Measurements from ENCODE around the gene C5orf34. TPM values are rescaled to one million over a fixed set of nuclear protein-coding genes. Genes with fewer than 3 reads are reported as not detected.

The C5orf34 gene
- total and polyA plus RNA-seq, 9 of the 15 experiments (the other 6 are each of a cell fraction or from before 2014, with no cell fraction given) = 13.2 to 32.6 (median 20.7) TPM

DNA sequence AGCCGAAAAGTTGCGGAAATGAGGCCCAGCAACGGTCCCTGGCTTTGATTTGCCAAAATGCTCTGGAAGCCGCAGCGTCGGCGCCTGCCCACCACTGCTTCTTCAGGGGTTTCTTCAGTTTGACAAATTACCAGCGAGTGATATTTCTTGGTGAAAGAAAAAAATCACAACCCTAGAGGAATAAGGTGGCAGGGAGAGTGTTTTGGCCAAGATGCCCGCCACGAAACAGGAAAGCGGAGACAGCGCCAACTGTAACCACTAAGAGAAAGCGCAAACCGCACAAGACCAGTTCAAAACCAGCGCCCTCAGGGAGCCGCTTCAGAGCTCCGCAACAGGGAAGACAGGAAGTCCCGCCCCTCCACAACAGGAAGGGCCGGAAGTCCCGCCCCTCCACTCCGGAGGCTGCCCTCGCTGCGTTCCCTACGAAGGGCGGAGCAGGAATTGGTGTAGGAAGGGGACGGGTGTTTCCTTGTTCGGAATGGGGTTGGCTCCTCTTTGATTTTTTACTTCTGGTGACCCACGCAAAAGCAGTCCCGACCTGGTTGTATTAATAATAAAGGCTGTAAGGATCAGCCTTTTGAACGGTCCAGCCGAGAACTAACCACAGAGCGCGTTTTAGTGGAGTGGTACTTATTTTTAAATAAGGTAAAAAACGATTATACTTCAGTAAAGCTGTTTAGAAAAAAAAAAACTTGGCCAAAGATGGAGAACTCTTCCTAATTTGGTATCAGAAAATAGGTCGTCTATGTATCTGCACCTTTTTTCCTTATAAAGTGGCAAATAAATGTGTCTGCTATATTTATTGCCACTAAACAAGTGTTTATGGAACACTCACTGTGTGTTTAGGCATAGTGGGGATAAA lies at the start of gene C5orf34 (continued):
- TF ChIP-seq, protein P1, sequence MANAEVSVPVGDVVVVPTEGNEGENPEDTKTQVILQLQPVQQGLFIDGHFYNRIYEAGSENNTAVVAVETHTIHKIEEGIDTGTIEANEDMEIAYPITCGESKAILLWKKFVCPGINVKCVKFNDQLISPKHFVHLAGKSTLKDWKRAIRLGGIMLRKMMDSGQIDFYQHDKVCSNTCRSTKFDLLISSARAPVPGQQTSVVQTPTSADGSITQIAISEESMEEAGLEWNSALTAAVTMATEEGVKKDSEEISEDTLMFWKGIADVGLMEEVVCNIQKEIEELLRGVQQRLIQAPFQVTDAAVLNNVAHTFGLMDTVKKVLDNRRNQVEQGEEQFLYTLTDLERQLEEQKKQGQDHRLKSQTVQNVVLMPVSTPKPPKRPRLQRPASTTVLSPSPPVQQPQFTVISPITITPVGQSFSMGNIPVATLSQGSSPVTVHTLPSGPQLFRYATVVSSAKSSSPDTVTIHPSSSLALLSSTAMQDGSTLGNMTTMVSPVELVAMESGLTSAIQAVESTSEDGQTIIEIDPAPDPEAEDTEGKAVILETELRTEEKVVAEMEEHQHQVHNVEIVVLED (CRISPR knock-in tag; IDR thresholded peaks at IDR 0.05) = no peak
- peak; percentile 24 for TF ChIP-seq ZFP36 (IDR thresholded peaks at IDR 0.05; ENCODE audit: low read depth, low read length, partially characterized antibody)
- TF ChIP-seq, protein P2, sequence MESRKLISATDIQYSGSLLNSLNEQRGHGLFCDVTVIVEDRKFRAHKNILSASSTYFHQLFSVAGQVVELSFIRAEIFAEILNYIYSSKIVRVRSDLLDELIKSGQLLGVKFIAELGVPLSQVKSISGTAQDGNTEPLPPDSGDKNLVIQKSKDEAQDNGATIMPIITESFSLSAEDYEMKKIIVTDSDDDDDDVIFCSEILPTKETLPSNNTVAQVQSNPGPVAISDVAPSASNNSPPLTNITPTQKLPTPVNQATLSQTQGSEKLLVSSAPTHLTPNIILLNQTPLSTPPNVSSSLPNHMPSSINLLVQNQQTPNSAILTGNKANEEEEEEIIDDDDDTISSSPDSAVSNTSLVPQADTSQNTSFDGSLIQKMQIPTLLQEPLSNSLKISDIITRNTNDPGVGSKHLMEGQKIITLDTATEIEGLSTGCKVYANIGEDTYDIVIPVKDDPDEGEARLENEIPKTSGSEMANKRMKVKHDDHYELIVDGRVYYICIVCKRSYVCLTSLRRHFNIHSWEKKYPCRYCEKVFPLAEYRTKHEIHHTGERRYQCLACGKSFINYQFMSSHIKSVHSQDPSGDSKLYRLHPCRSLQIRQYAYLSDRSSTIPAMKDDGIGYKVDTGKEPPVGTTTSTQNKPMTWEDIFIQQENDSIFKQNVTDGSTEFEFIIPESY (CRISPR knock-in tag; IDR thresholded peaks at IDR 0.05) = no peak
- TF ChIP-seq ADNP (tag; IDR thresholded peaks at IDR 0.05) = no peak
- TF ChIP-seq NFYB (IDR thresholded peaks at IDR 0.05; ENCODE audit: extremely low read depth, insufficient read length) = peak; percentile 14
- no peak for TF ChIP-seq RBM15 (IDR thresholded peaks at IDR 0.05; ENCODE audit: insufficient read depth, low read length)
- TF ChIP-seq, protein P3, sequence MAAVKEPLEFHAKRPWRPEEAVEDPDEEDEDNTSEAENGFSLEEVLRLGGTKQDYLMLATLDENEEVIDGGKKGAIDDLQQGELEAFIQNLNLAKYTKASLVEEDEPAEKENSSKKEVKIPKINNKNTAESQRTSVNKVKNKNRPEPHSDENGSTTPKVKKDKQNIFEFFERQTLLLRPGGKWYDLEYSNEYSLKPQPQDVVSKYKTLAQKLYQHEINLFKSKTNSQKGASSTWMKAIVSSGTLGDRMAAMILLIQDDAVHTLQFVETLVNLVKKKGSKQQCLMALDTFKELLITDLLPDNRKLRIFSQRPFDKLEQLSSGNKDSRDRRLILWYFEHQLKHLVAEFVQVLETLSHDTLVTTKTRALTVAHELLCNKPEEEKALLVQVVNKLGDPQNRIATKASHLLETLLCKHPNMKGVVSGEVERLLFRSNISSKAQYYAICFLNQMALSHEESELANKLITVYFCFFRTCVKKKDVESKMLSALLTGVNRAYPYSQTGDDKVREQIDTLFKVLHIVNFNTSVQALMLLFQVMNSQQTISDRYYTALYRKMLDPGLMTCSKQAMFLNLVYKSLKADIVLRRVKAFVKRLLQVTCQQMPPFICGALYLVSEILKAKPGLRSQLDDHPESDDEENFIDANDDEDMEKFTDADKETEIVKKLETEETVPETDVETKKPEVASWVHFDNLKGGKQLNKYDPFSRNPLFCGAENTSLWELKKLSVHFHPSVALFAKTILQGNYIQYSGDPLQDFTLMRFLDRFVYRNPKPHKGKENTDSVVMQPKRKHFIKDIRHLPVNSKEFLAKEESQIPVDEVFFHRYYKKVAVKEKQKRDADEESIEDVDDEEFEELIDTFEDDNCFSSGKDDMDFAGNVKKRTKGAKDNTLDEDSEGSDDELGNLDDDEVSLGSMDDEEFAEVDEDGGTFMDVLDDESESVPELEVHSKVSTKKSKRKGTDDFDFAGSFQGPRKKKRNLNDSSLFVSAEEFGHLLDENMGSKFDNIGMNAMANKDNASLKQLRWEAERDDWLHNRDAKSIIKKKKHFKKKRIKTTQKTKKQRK (IDR thresholded peaks at IDR 0.05; ENCODE audit: borderline replicate concordance, low read depth, low read length) = peak; percentile 93
- no peak for TF ChIP-seq RBM22 (IDR thresholded peaks at IDR 0.05; ENCODE audit: low read depth, low read length, poor library complexity, severe bottlenecking)
- TF ChIP-seq GABPA (tag; conservative IDR thresholded peaks at IDR 0.05; ENCODE audit: low read depth) = peak; percentile 99
- peak; percentile 80 for TF ChIP-seq MTA3 (IDR thresholded peaks at IDR 0.05; ENCODE audit: borderline replicate concordance)
- peak; percentile 85 for TF ChIP-seq ELF1 (tag; IDR thresholded peaks at IDR 0.05)
- peak; percentile 41 for TF ChIP-seq CREB1 (IDR thresholded peaks at IDR 0.05)
- no peak for TF ChIP-seq CREB1 (CRISPR knock-in tag; IDR thresholded peaks at IDR 0.05)
- TF ChIP-seq TRIM28 (IDR thresholded peaks at IDR 0.05) = no peak
- TF ChIP-seq WHSC1 (IDR thresholded peaks at IDR 0.05; ENCODE audit: low read length) = no peak
- no peak for TF ChIP-seq CBX8 (IDR thresholded peaks at IDR 0.05; ENCODE audit: borderline replicate concordance, extremely low read depth, low read depth, low read length, poor library complexity, severe bottlenecking)
- TF ChIP-seq TARDBP (IDR thresholded peaks at IDR 0.05) = peak; percentile 83; the same call in 1 of the 2 replicates
- TF ChIP-seq GTF2E2 (tag; IDR thresholded peaks at IDR 0.05) = peak; percentile 83; the same call in 1 of the 2 replicates
- TF ChIP-seq CCAR2 (IDR thresholded peaks at IDR 0.05; ENCODE audit: low read depth, low read length) = no peak

All from K562 (cell line).